Prostate gland (tissue), 2 donors: ENCODE results near the gene IRF9.

Source experiments
- CTCF ChIP-seq, 4 experiments: fragments of 200-600 bp in 2 of 4; fragments of 450-650 bp in 2 of 4; sonication (generic) in 2 of 4; IDR thresholded peaks; 1 replicate in 3 of 4; 2 replicates in 1 of 4; pipeline ENCODE4 v1.5.1; 2016 to 2019; ENCODE audit warnings: antibody characterized with exemption in 4 of 4, mild to moderate bottlenecking in 2 of 4, moderate library complexity in 2 of 4
- POLR2AphosphoS5 ChIP-seq: sonication (generic); formaldehyde crosslinking; IDR thresholded peaks from one replicate; pipeline ENCODE4 v1.6.1; 2017; ENCODE audit warnings: antibody characterized with exemption

GRCh38 chr14:24150993-24151392, 10.1 kb upstream of the IRF9 start:
- TF ChIP-seq CTCF (IDR thresholded peaks at IDR 0.05) (no peak), POLR2AphosphoS5 (no peak)
